CD4-positive, CD25-positive, alpha-beta regulatory T cell (primary cell): ENCODE results near the gene HOMER3. TPM values are rescaled to one million over a fixed set of nuclear protein-coding genes. Genes with fewer than 3 reads are reported as not detected.

Experiments
- ATAC-seq, 2 donors: fragments of 150-1000 bp; cut with Tn5 transposase; one replicate each; pipeline ENCODE4 v1.10.0; 2021; ENCODE audit warnings: low read depth in 2 of 2, moderate number of reproducible peaks in 2 of 2, moderate library complexity in 1 of 2
- DNase-seq, 3 donors: peaks; one replicate each; pipeline versions ENCODE4 v3.0.0 to v3.0.0-alpha.2; 2012 to 2022; ENCODE audit warnings: mixed read lengths in 1 of 3
- H3K27ac ChIP-seq: one replicate; pipeline ENCODE4 v1.7.0; 2013; ENCODE audit warnings: mild to moderate bottlenecking, low read length; ENCODE audit not compliant: insufficient read depth, poor library complexity, severe bottlenecking
- H3K27me3 ChIP-seq: one replicate; pipeline ENCODE4 v1.7.0; 2013; ENCODE audit warnings: low read length; ENCODE audit not compliant: control insufficient read depth, insufficient read depth
- H3K36me3 ChIP-seq: one replicate; pipeline ENCODE4 v1.7.0; 2013; ENCODE audit warnings: mild to moderate bottlenecking, low read length, moderate library complexity; ENCODE audit not compliant: control insufficient read depth, insufficient read depth
- H3K4me1 ChIP-seq: 2 replicates; pipeline ENCODE4 v1.7.0; 2013; ENCODE audit warnings: mild to moderate bottlenecking, low read length; ENCODE audit not compliant: insufficient read depth, control insufficient read depth, poor library complexity, severe bottlenecking
- H3K4me3 ChIP-seq: one replicate; pipeline ENCODE4 v1.7.0; 2013; ENCODE audit warnings: low read depth, mild to moderate bottlenecking, low read length, moderate library complexity
- H3K9me3 ChIP-seq, 2 experiments: 1 replicate in 1 of 2; 2 replicates in 1 of 2; pipeline ENCODE4 v1.7.0; 2013; ENCODE audit warnings: low read length in 2 of 2, mild to moderate bottlenecking in 1 of 2, moderate library complexity in 1 of 2; ENCODE audit not compliant: control insufficient read depth in 2 of 2
- H3K27ac Mint-ChIP-seq, 3 donors: one replicate each; pipeline ENCODE4 v1.8.0; 2020 to 2022; ENCODE audit warnings: mild to moderate bottlenecking in 3 of 3, mixed read lengths in 3 of 3, moderate library complexity in 2 of 3
- H3K27me3 Mint-ChIP-seq: one replicate; pipeline ENCODE4 v1.8.0; 2022; ENCODE audit warnings: mild to moderate bottlenecking, mixed read lengths
- H3K36me3 Mint-ChIP-seq: one replicate; pipeline ENCODE4 v1.8.0; 2020; ENCODE audit warnings: mixed read lengths
- H3K4me1 Mint-ChIP-seq, 4 donors: one replicate each; pipeline ENCODE4 v1.8.0; 2020 to 2022; ENCODE audit warnings: mixed read lengths in 4 of 4, mild to moderate bottlenecking in 1 of 4
- H3K4me3 Mint-ChIP-seq, 4 donors: one replicate each; pipeline ENCODE4 v1.8.0; 2020 to 2022; ENCODE audit warnings: mild to moderate bottlenecking in 4 of 4, mixed read lengths in 4 of 4, moderate library complexity in 3 of 4
- H3K9me3 Mint-ChIP-seq, 7 donors: one replicate each; pipeline ENCODE4 v1.8.0; 2020 to 2022; ENCODE audit warnings: mixed read lengths in 7 of 7, mild to moderate bottlenecking in 3 of 7, moderate library complexity in 2 of 7
- polyA plus RNA-seq, 4 donors: library from polyadenylated mRNA; unstranded; fragments of 300-500 nt; fragmentation: Illumina TruSeq; gene quantifications; one replicate each; pipeline ENCODE4 v1.2.3, GENCODE V29; 2021
- total RNA-seq: library from RNA; stranded (reverse); gene quantifications from one replicate; pipeline ENCODE4 v1.2.3, GENCODE V29; 2022

HOMER3 gene
- total and polyA plus RNA-seq, 5 donors from 2014 or later: 2.8 to 3.9 (median 3.5) TPM

- Histone ChIP-seq H3K4me1 (no peaks in the 10 kb centered on the region), H3K36me3 (no peaks in the 10 kb centered on the region), H3K4me3 (no peak overlapping the region), H3K27ac (no peak overlapping the region), H3K27me3 (no peaks in the 10 kb centered on the region), H3K9me3 (no peaks in the 10 kb centered on the region)
- Mint-ChIP-seq H3K27ac (no peak overlapping the region), H3K9me3 (no peaks in the 10 kb centered on the region), H3K4me1 (no peaks in the 10 kb centered on the region), H3K4me3 (no peak overlapping the region), H3K36me3 (no peaks in the 10 kb centered on the region), H3K27me3 (peaks cover 8% of the 10 kb centered on the region)
- ATAC-seq: no peak
- DNase-seq: no peak
These were observed 26.5 kb upstream of the HOMER3 start for GRCh38 chr19:18967358-18968146.

- peaks cover 0 to 10% (median 6%) of the 10 kb centered on the region in 4 donors for H3K4me1 Mint-ChIP-seq
- Histone ChIP-seq H3K27me3 (no peaks in the 10 kb centered on the region), H3K4me3 (no peak overlapping the region), H3K27ac (no peak overlapping the region), H3K9me3 (no peaks in the 10 kb centered on the region), H3K36me3 (no peaks in the 10 kb centered on the region), H3K4me1 (peaks cover 11% of the 10 kb centered on the region)
- H3K27me3 Mint-ChIP-seq: peaks cover 19% of the 10 kb centered on the region
- no peak overlapping the region for H3K27ac Mint-ChIP-seq
- H3K4me3 Mint-ChIP-seq: no peak overlapping the region
- ATAC-seq (no peak), DNase-seq (no peak)
- H3K36me3 Mint-ChIP-seq: no peaks in the 10 kb centered on the region
- peaks cover 0 to 2% (median 0%) of the 10 kb centered on the region in 7 donors for H3K9me3 Mint-ChIP-seq
These were observed 25.3 kb upstream of the HOMER3 start for GRCh38 chr19:18966307-18966706.

- Mint-ChIP-seq H3K4me3 (no peak overlapping the region), H3K4me1 (peaks cover 0 to 10% (median 6%) of the 10 kb centered on the region in 4 donors), H3K36me3 (no peaks in the 10 kb centered on the region), H3K27ac (no peak overlapping the region), H3K27me3 (peaks cover 22% of the 10 kb centered on the region), H3K9me3 (peaks cover 0 to 2% (median 0%) of the 10 kb centered on the region in 7 donors)
- Histone ChIP-seq H3K27me3 (no peaks in the 10 kb centered on the region), H3K9me3 (no peaks in the 10 kb centered on the region), H3K4me3 (no peak overlapping the region), H3K27ac (no peak overlapping the region), H3K36me3 (no peaks in the 10 kb centered on the region), H3K4me1 (peaks cover 11% of the 10 kb centered on the region)
- ATAC-seq (no peak), DNase-seq (no peak)
These were observed 23.1 kb upstream of the HOMER3 start for GRCh38 chr19:18964121-18964520.

DNA sequence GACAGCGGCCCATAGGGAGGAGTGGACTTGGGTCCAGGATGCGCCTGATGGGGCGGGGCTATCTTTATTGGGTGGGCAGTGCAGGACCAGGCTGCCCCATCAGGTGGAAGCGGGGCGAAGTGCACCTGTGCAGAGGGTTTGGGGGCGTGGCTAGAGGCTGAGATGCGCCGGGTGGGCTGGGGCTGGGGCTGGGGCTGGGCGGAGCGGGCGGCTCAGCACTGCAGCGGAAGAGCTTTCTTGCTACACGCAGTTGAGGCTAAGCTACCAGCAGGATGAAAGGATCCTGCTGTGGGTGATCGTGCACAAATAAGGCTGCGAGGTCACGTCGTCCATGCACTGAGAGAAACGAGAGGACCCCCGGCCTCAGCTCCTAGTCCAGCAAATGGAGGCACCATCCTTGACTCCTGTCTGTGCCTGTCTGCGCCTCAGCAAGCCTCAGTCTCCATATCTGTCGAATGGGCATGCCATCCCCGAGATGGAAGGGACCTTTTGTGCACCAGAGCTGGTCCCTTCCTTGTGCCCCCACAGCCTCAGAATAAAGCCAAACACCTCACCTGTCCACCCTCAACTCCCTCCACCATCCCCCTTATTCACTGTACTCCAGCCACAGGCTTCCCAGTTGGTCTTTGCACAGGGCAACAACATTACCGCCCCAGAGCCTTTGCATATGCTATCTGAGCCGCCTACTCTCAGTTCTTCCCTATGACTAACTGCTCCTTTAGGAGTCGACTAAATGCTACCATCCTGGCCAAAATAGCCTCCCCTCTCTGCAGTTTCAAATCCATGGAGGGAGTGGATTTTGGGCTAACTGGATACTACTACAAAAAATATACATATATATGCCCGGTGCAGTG, 21.0 kb upstream of the HOMER3 start:
- Mint-ChIP-seq H3K4me3 (peak overlapping the region in 1 of 4 donors; percentile 52), H3K9me3 (peaks cover 0 to 2% (median 0%) of the 10 kb centered on the region in 7 donors), H3K36me3 (no peaks in the 10 kb centered on the region), H3K27me3 (peaks cover 18% of the 10 kb centered on the region), H3K27ac (no peak overlapping the region), H3K4me1 (peaks cover 0 to 10% (median 6%) of the 10 kb centered on the region in 4 donors)
- DNase-seq (peak in 1 of 3 donors; percentile 36), ATAC-seq (peak; percentile 53 to 62)
- no peaks in the 10 kb centered on the region for H3K36me3 ChIP-seq
- no peak overlapping the region for H3K27ac ChIP-seq
- H3K27me3 ChIP-seq: no peaks in the 10 kb centered on the region
- peaks cover 11% of the 10 kb centered on the region for H3K4me1 ChIP-seq
- H3K4me3 ChIP-seq: no peak overlapping the region
- H3K9me3 ChIP-seq: no peaks in the 10 kb centered on the region

DNA sequence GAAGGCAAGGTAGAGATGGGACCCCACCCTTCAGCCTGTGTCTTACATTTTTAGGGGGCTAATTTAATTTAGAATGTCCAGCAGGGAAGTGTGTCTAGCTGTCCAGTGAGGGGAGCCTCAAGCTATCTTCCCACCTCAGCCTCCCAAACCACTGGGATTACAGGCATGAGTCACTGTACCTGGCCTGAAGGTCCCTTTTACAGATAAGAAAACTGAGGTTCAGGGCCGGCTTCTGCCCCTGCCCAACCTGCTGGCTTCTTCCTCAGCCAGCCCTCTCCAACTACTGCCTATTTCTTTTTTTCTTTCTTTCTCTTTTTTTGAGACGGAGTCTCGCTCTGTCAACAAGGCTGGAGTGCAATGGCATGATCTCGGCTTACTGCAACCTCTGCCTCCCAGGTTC, 19.4 kb upstream of the HOMER3 start:
- peaks cover 0 to 2% (median 0%) of the 10 kb centered on the region in 7 donors for H3K9me3 Mint-ChIP-seq
- Histone ChIP-seq H3K9me3 (no peaks in the 10 kb centered on the region), H3K27ac (no peak overlapping the region), H3K4me1 (peaks cover 11% of the 10 kb centered on the region), H3K4me3 (no peak overlapping the region), H3K27me3 (no peaks in the 10 kb centered on the region), H3K36me3 (no peaks in the 10 kb centered on the region)
- peaks cover 0 to 10% (median 6%) of the 10 kb centered on the region in 4 donors for H3K4me1 Mint-ChIP-seq
- DNase-seq: no peak
- ATAC-seq: no peak
- H3K27me3 Mint-ChIP-seq: peaks cover 14% of the 10 kb centered on the region
- H3K36me3 Mint-ChIP-seq: no peaks in the 10 kb centered on the region
- no peak overlapping the region for H3K27ac Mint-ChIP-seq
- no peak overlapping the region for H3K4me3 Mint-ChIP-seq

GRCh38 chr19:18955042-18955441, 14.0 kb upstream of the HOMER3 start:
- Mint-ChIP-seq H3K9me3 (peaks cover 0 to 5% (median 0%) of the 10 kb centered on the region in 7 donors), H3K4me1 (no peaks in the 10 kb centered on the region), H3K27ac (no peak overlapping the region), H3K27me3 (no peaks in the 10 kb centered on the region), H3K36me3 (no peaks in the 10 kb centered on the region), H3K4me3 (no peak overlapping the region)
- Histone ChIP-seq H3K27ac (no peak overlapping the region), H3K36me3 (no peaks in the 10 kb centered on the region), H3K4me1 (no peaks in the 10 kb centered on the region), H3K4me3 (no peak overlapping the region), H3K27me3 (no peaks in the 10 kb centered on the region), H3K9me3 (no peaks in the 10 kb centered on the region)
- DNase-seq (no peak), ATAC-seq (no peak)

DNA sequence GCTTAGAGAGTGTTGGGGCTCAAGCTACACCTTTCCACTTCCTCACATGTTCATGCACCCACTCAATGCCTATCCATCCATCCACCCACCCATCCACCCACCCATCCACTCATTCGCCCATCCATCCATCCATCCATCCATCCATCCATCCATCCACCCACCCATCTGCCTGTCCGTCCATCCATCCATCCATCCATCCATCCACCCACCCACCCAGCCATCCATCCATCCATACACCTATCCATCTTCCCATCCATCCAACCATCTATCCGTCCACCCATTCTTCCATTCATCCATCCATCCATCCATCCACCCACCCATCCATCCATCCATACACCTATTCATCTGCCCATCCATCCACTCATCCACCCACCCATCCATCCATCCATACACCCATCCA, 13.1 kb upstream of the HOMER3 start:
- ATAC-seq (no peak), DNase-seq (no peak)
- Histone ChIP-seq H3K27ac (no peak overlapping the region), H3K36me3 (no peaks in the 10 kb centered on the region), H3K4me3 (no peak overlapping the region), H3K4me1 (no peaks in the 10 kb centered on the region), H3K9me3 (no peaks in the 10 kb centered on the region), H3K27me3 (no peaks in the 10 kb centered on the region)
- Mint-ChIP-seq H3K27me3 (no peaks in the 10 kb centered on the region), H3K36me3 (no peaks in the 10 kb centered on the region), H3K4me3 (no peak overlapping the region), H3K9me3 (peaks cover 0 to 5% (median 0%) of the 10 kb centered on the region in 7 donors), H3K4me1 (no peaks in the 10 kb centered on the region), H3K27ac (peak overlapping the region in 1 of 3 donors; percentile 63)
